Sigmoid colon (tissue), 7 donors: Measurements from ENCODE around the gene TRAF3. TPM values are rescaled to one million over a fixed set of nuclear protein-coding genes. Genes with fewer than 3 reads are reported as not detected.

ENCODE experiments used
- DNase-seq: peaks from one replicate; pipeline ENCODE4 v3.0.0-alpha.2; 2019
- H3K27ac ChIP-seq, 4 donors: fragments of 200-600 bp; sonication (generic); one replicate each; pipeline ENCODE4 v1.5.1; 2016 to 2019; ENCODE audit warnings: mild to moderate bottlenecking in 1 of 4
- H3K27me3 ChIP-seq, 3 donors: fragments of 200-600 bp; sonication (generic); one replicate each; pipeline ENCODE4 v1.5.1; 2019; ENCODE audit warnings: mild to moderate bottlenecking in 1 of 3
- H3K36me3 ChIP-seq, 4 donors: fragments of 200-600 bp; sonication (generic); one replicate each; pipeline ENCODE4 v1.5.1; 2016 to 2019
- H3K4me1 ChIP-seq, 4 donors: fragments of 200-600 bp; sonication (generic); one replicate each; pipeline ENCODE4 v1.5.1; 2017 to 2019
- H3K4me3 ChIP-seq, 4 donors: fragments of 200-600 bp; sonication (generic); one replicate each; pipeline ENCODE4 v1.5.1; 2017 to 2019; ENCODE audit warnings: mild to moderate bottlenecking in 2 of 4, moderate library complexity in 1 of 4
- H3K9me3 ChIP-seq, 4 donors: fragments of 200-600 bp in 3 of 4; sonication (generic) in 3 of 4; one replicate each; pipeline versions ENCODE4 v1.5.1 to v1.6.1; 2013 to 2019
- CTCF ChIP-seq, 4 experiments: fragments of 450-650 bp in 3 of 4; fragments of 200-600 bp in 1 of 4; IDR thresholded peaks; one replicate each; pipeline ENCODE4 v1.5.1; 2016 to 2019; ENCODE audit warnings: antibody characterized with exemption in 4 of 4, mild to moderate bottlenecking in 3 of 4, moderate library complexity in 2 of 4
- EP300 ChIP-seq, 4 donors: sonication (generic); formaldehyde crosslinking; IDR thresholded peaks; one replicate each; pipeline ENCODE4 v1.6.1; 2017; ENCODE audit warnings: antibody characterized with exemption in 4 of 4
- POLR2A ChIP-seq, 2 donors: fragments of 450-650 bp; IDR thresholded peaks; one replicate each; pipeline ENCODE4 v1.6.1; 2016; ENCODE audit warnings: antibody characterized with exemption in 2 of 2, mild to moderate bottlenecking in 2 of 2, moderate library complexity in 2 of 2
- POLR2AphosphoS5 ChIP-seq, 4 donors: sonication (generic); formaldehyde crosslinking; IDR thresholded peaks; one replicate each; pipeline ENCODE4 v1.6.1; 2017; ENCODE audit warnings: antibody characterized with exemption in 4 of 4
- WGBS, 2 donors: extraction: QIAGEN DNeasy Blood & Tissue Kit; methylation state at CpG; one replicate each; pipeline ENCODE4 v1.1.7; 2013; 5-methylcytosine and 5-hydroxymethylcytosine counted together
- intact Hi-C: fragments of 100-400 bp; cut with DNase I; formaldehyde crosslinking; loops from one replicate; pipeline ENCODE4 v1.15.1; 2023
- polyA plus RNA-seq, 3 donors: library from polyadenylated mRNA; stranded (reverse); fragments of 200-250 nt; gene quantifications; one replicate each; pipeline ENCODE4 v1.2.3, GENCODE V29; 2013
- total RNA-seq, 4 donors: library from RNA; depleted of rRNA; stranded (reverse); fragments of >200 nt; gene quantifications; one replicate each; pipeline ENCODE4 v1.1.0, GENCODE V29; 2016
- donor health status: healthy with polysubstance abuse.
- donor health status: Bipolar disorder and iron deficiency.
- donor health status: healthy.

TRAF3 gene
- total and polyA plus RNA-seq, 7 donors: 9.5 to 18.6 (median 12.3) TPM

GRCh38 chr14:102897299-102898027 is 120.2 kb downstream of the TRAF3 start:
- 93 to 95% methylated on average over 14 of the region's 14 CpGs for WGBS, 2 donors
- Histone ChIP-seq H3K9me3 (no peaks in the 10 kb centered on the region), H3K27me3 (no peaks in the 10 kb centered on the region), H3K36me3 (peaks cover 0 to 22% (median 2%) of the 10 kb centered on the region in 4 donors), H3K4me3 (no peak overlapping the region), H3K27ac (no peak overlapping the region), H3K4me1 (peaks cover 0 to 16% (median 9%) of the 10 kb centered on the region in 4 donors)
- no peak for TF ChIP-seq EP300 (IDR thresholded peaks at IDR 0.05)
- TF ChIP-seq CTCF (IDR thresholded peaks at IDR 0.05): no peak
- no peak for TF ChIP-seq POLR2AphosphoS5 (IDR thresholded peaks at IDR 0.05)
- TF ChIP-seq POLR2A (IDR thresholded peaks at IDR 0.05): no peak
- intact Hi-C loops: no loop called here
- no peak for DNase-seq

- TF ChIP-seq POLR2A (IDR thresholded peaks at IDR 0.05) (no peak), POLR2AphosphoS5 (IDR thresholded peaks at IDR 0.05) (no peak), CTCF (IDR thresholded peaks at IDR 0.05) (no peak), EP300 (IDR thresholded peaks at IDR 0.05) (no peak)
- Histone ChIP-seq H3K9me3 (no peaks in the 10 kb centered on the region), H3K4me1 (peaks cover 0 to 11% (median 4%) of the 10 kb centered on the region in 4 donors), H3K27ac (no peak overlapping the region), H3K36me3 (peaks cover 0 to 27% (median 3%) of the 10 kb centered on the region in 4 donors), H3K27me3 (no peaks in the 10 kb centered on the region), H3K4me3 (no peak overlapping the region)
- WGBS, 2 donors: 76 to 94% methylated on average over 6 of the region's 6 CpGs
- no peak for DNase-seq
- intact Hi-C loops: no loop called here
These were observed 121.0 kb downstream of the TRAF3 start for GRCh38 chr14:102898298-102898697.

- no peak overlapping the region for H3K27ac ChIP-seq
- TF ChIP-seq EP300 (IDR thresholded peaks at IDR 0.05) (no peak), POLR2A (IDR thresholded peaks at IDR 0.05) (no peak), CTCF (IDR thresholded peaks at IDR 0.05) (no peak), POLR2AphosphoS5 (IDR thresholded peaks at IDR 0.05) (no peak)
- intact Hi-C loops: no loop called here
- 77 to 88% methylated on average over 18 of the region's 18 CpGs for WGBS, 2 donors
- no peak for DNase-seq
- no peak overlapping the region for H3K4me3 ChIP-seq
- H3K4me1 ChIP-seq: peaks cover 0 to 5% (median under 1%) of the 10 kb centered on the region in 4 donors
- H3K9me3 ChIP-seq: no peaks in the 10 kb centered on the region
- no peaks in the 10 kb centered on the region for H3K27me3 ChIP-seq
- peaks cover 0 to 34% (median 8%) of the 10 kb centered on the region in 4 donors for H3K36me3 ChIP-seq
These were observed 121.7 kb downstream of the TRAF3 start for GRCh38 chr14:102898776-102899515.

- H3K4me3 ChIP-seq: no peak overlapping the region
- no peak overlapping the region for H3K27ac ChIP-seq
- TF ChIP-seq POLR2A (IDR thresholded peaks at IDR 0.05) (no peak), CTCF (IDR thresholded peaks at IDR 0.05) (no peak), EP300 (IDR thresholded peaks at IDR 0.05) (no peak), POLR2AphosphoS5 (IDR thresholded peaks at IDR 0.05) (no peak)
- WGBS, 2 donors: 96% methylated on average over 8 of the region's 8 CpGs
- no peaks in the 10 kb centered on the region for H3K9me3 ChIP-seq
- H3K4me1 ChIP-seq: no peaks in the 10 kb centered on the region
- intact Hi-C loops: no loop called here
- H3K27me3 ChIP-seq: no peaks in the 10 kb centered on the region
- no peak for DNase-seq
- peaks cover 0 to 35% (median 9%) of the 10 kb centered on the region in 4 donors for H3K36me3 ChIP-seq
These were observed 122.3 kb downstream of the TRAF3 start for GRCh38 chr14:102899516-102899900.
